Measurements from ENCODE around the gene KDM7A.

DNA sequence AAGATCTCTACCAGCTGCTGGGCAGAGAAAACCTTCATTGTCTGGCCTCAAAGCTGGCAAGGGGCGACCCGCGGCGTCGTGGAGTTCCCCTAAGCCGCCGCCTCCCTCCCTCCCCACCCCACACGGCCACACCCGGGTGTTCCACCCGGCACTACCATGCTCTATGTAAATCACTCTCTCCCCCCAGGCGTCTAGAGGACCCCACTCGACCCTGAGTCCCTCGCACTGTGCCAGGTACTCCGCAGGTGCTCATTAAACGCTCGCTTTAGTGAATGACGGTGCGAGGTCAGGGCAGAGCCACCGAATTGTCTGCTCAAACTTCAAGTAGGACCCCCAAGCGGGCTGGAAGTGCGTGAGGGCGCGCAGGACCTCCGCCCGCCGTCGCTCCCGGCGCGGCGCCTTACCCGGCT is 114.7 kb downstream of the KDM7A start:
- no peak for TF ChIP-seq CSDC2 (CRISPR knock-in tag; IDR thresholded peaks at IDR 0.05)
- no peak for TF ChIP-seq ZFP3 (CRISPR knock-in tag; IDR thresholded peaks at IDR 0.05)
- TF ChIP-seq, protein P1, sequence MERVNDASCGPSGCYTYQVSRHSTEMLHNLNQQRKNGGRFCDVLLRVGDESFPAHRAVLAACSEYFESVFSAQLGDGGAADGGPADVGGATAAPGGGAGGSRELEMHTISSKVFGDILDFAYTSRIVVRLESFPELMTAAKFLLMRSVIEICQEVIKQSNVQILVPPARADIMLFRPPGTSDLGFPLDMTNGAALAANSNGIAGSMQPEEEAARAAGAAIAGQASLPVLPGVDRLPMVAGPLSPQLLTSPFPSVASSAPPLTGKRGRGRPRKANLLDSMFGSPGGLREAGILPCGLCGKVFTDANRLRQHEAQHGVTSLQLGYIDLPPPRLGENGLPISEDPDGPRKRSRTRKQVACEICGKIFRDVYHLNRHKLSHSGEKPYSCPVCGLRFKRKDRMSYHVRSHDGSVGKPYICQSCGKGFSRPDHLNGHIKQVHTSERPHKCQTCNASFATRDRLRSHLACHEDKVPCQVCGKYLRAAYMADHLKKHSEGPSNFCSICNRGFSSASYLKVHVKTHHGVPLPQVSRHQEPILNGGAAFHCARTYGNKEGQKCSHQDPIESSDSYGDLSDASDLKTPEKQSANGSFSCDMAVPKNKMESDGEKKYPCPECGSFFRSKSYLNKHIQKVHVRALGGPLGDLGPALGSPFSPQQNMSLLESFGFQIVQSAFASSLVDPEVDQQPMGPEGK (CRISPR knock-in tag; IDR thresholded peaks at IDR 0.05; ENCODE audit: borderline replicate concordance), result no peak
- TF ChIP-seq, protein P2, sequence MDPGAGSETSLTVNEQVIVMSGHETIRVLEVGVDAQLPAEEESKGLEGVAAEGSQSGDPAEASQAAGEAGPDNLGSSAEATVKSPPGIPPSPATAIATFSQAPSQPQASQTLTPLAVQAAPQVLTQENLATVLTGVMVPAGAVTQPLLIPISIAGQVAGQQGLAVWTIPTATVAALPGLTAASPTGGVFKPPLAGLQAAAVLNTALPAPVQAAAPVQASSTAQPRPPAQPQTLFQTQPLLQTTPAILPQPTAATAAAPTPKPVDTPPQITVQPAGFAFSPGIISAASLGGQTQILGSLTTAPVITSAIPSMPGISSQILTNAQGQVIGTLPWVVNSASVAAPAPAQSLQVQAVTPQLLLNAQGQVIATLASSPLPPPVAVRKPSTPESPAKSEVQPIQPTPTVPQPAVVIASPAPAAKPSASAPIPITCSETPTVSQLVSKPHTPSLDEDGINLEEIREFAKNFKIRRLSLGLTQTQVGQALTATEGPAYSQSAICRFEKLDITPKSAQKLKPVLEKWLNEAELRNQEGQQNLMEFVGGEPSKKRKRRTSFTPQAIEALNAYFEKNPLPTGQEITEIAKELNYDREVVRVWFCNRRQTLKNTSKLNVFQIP (CRISPR knock-in tag; IDR thresholded peaks at IDR 0.05; ENCODE audit: borderline replicate concordance, low read depth), result no peak
- no peak for TF ChIP-seq GLIS3 (CRISPR knock-in tag; IDR thresholded peaks at IDR 0.05)
- no peak for TF ChIP-seq PPARA (CRISPR knock-in tag; IDR thresholded peaks at IDR 0.05; ENCODE audit: borderline replicate concordance)
- no peak for TF ChIP-seq TCF4 (CRISPR knock-in tag; IDR thresholded peaks at IDR 0.05; ENCODE audit: borderline replicate concordance)
- no peak for TF ChIP-seq BACH2 (CRISPR knock-in tag; IDR thresholded peaks at IDR 0.05; ENCODE audit: borderline replicate concordance)

Data from SK-N-SH treated with all-trans-retinoic acid at 6 μM for 48 hours (cell line).